ENCODE measurements around the gene ANKH. TPM values are rescaled to one million over a fixed set of nuclear protein-coding genes. Genes with fewer than 3 reads are reported as not detected.

The ANKH gene
- total RNA-seq, 1 experiment from 2014 or later = 65.2 TPM

- BruUV-seq (replicated peaks) = no TSS peak
- H3K4me2 ChIP-seq (ENCODE audit: low read length) = no peak overlapping the region
- H2AFZ ChIP-seq (ENCODE audit: low read depth, low read length, poor library complexity, severe bottlenecking) = no peak overlapping the region
- H3K36me3 ChIP-seq (ENCODE audit: control insufficient read depth in 1 of 2, insufficient read depth in 2 of 2, low read length in 2 of 2) = no peaks in the 10 kb centered on the region; a peak in 1 of 4 replicates
- no peaks in the 10 kb centered on the region for H3K9me3 ChIP-seq (ENCODE audit: control insufficient read depth in 1 of 2, insufficient read depth in 1 of 2, low read depth in 1 of 2, low read length in 2 of 2)
- no peak overlapping the region for H3K9ac ChIP-seq (ENCODE audit: low read length)
- DNase-seq (ENCODE audit: low read depth, low spot score) (no peak), ATAC-seq (no peak)
- H3K79me2 ChIP-seq (ENCODE audit: insufficient read depth, low read length) = no peaks in the 10 kb centered on the region
- H4K20me1 ChIP-seq (ENCODE audit: insufficient read depth) = no peaks in the 10 kb centered on the region
- no peaks in the 10 kb centered on the region for H3K9me2 ChIP-seq (ENCODE audit: insufficient read depth)
- no peak overlapping the region for H3K27ac ChIP-seq (ENCODE audit: low read depth, low read length)
- TF ChIP-seq SIN3A (IDR thresholded peaks at IDR 0.05; ENCODE audit: low read depth) (no peak), TCF7L2 (IDR thresholded peaks at IDR 0.05; ENCODE audit: borderline replicate concordance, extremely low read depth, insufficient read depth, insufficient read length) (no peak), MAX (IDR thresholded peaks at IDR 0.05) (no peak), CEBPB (IDR thresholded peaks at IDR 0.05; ENCODE audit: low read depth) (no peak), ZBTB33 (IDR thresholded peaks at IDR 0.05; ENCODE audit: extremely low read depth, insufficient replicate concordance, low read length) (no peak), YY1 (IDR thresholded peaks at IDR 0.05; ENCODE audit: extremely low read depth, insufficient replicate concordance, low read depth, low read length) (no peak)
- intact Hi-C loops (cut with micrococcal nuclease) = no loop called here
- POLR2A ChIA-PET = no interaction called here
- CTCF ChIA-PET = no interaction called here
- no peaks in the 10 kb centered on the region for H3K27me3 ChIP-seq (ENCODE audit: insufficient read depth, low read length)
- H3K4me1 ChIP-seq (ENCODE audit: control insufficient read depth in 1 of 2, insufficient read depth in 2 of 2, low read length in 2 of 2) = peaks cover 0 to 10% of the 10 kb centered on the region in 2 experiments; a peak in 1 of 4 replicates
- RAD21 ChIA-PET (ENCODE audit: low non-redundant PET in 1 of 2, low total read pairs in 2 of 2, uncharacterized antibody in 2 of 2, unreplicated experiment in 2 of 2) = no interaction called here
- H3K4me3 ChIP-seq (replicated peaks in 1 of 2; ENCODE audit: low read depth in 1 of 2, low read length in 2 of 2) = no peak overlapping the region
Measured at GRCh38 chr5:14720236-14720923, 151.2 kb downstream of the ANKH start.
